Measurements from ENCODE around the gene MRI1.

The MRI1 gene

GRCh38 chr19:13729859-13730258 lies 34.5 kb upstream of the MRI1 start:
- POLR2A ChIA-PET = no interaction called here
- Histone ChIP-seq H3K4me3 (ENCODE audit: low read depth, low read length) (no peak overlapping the region), H3K9me3 (ENCODE audit: control insufficient read depth, insufficient read depth, low read depth, low read length) (no peaks in the 10 kb centered on the region), H3K4me1 (ENCODE audit: control insufficient read depth, insufficient read depth, low read length) (0 out of 2 replicates have a peak, but pooled peaks cover 4% of the 10 kb centered on the region), H3K36me3 (ENCODE audit: control insufficient read depth in 2 of 2, insufficient read depth in 1 of 2, low read length in 2 of 2) (peaks cover 0 to 6% of the 10 kb centered on the region in 2 experiments; a peak in 2 of 3 replicates), H3K27ac (ENCODE audit: extremely low read depth, low read depth, low read length) (no peak overlapping the region)
- TF ChIP-seq, protein P1, sequence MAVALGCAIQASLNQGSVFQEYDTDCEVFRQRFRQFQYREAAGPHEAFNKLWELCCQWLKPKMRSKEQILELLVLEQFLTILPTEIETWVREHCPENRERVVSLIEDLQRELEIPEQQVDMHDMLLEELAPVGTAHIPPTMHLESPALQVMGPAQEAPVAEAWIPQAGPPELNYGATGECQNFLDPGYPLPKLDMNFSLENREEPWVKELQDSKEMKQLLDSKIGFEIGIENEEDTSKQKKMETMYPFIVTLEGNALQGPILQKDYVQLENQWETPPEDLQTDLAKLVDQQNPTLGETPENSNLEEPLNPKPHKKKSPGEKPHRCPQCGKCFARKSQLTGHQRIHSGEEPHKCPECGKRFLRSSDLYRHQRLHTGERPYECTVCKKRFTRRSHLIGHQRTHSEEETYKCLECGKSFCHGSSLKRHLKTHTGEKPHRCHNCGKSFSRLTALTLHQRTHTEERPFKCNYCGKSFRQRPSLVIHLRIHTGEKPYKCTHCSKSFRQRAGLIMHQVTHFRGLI (tag by site-specific recombination; IDR thresholded peaks at IDR 0.05) = 0 out of 2 replicates have a peak, but pooled peaks have one; percentile 19
- TF ChIP-seq ZNF335 (tag by site-specific recombination; conservative IDR thresholded peaks at IDR 0.05) (0 out of 2 replicates have a peak, but pooled peaks have one; percentile 6), ZNF843 (tag by site-specific recombination; IDR thresholded peaks at IDR 0.05) (no peak)
- CTCF ChIA-PET = interaction anchor here (1.2 to 2.0 kb wide), 2 partner anchors 9 to 130 kb away, joined by 3 to 12 read pairs; no protein-coding TSS in a partner anchor

DNA sequence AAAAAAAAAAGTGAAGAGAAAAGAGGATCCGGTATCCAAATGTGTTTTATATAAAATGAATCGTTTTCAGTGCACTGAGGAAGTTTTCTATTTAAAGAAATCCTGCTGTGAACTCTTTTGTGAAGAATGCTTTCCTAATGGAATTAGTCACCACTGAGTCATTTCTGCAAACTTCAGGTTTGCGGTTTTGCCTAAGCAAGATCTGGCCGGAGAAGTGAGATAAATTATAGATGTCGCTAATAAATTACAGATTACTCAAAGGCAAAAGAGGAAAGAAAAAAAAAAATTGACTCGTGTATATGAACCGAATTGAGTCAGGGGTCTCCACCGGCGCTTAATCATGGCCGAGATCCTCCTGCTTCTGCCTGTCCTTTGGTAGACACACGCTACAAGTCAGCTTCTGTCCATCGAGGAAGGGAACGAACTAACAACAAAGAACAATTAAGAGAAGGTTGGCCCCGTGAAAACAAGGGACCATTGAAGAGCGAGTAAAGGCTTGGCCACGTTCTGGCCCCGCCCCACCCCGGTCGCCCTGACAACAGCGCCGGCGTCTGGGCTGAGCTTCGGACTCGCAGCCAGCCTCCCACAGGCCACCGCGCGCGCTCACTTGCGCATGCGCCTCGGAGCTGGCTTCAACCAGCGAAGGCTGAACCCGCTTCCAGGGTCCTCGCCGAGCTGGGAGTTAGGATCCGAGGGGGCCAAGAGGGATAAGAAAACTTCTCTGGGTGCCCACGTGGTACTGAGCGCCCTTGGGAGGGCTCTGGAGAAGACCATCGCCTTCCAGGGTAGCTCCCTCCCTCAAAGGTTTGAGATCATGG lies 33.0 kb upstream of the MRI1 start:
- peaks cover 0 to 11% of the 10 kb centered on the region in 2 experiments; a peak in 2 of 3 replicates for H3K36me3 ChIP-seq (ENCODE audit: control insufficient read depth in 2 of 2, insufficient read depth in 1 of 2, low read length in 2 of 2)
- H3K4me3 ChIP-seq (ENCODE audit: low read depth, low read length) = peak overlapping the region; percentile 73
- ChIA-PET POLR2A (interaction anchor here (0.6 to 2.8 kb wide), 16 partner anchors 10 to 405 kb away, joined by 3 to 31 read pairs (median 4); partner anchors contain the start of genes ASF1B, MRI1 and ZSWIM4), CTCF (interaction anchor here (0.6 to 2.1 kb wide), 2 partner anchors 10 to 105 kb away, joined by 3 to 11 read pairs; no protein-coding TSS in a partner anchor)
- peak overlapping the region; percentile 46 for H3K27ac ChIP-seq (ENCODE audit: extremely low read depth, low read depth, low read length)
- 0 out of 2 replicates have a peak, but pooled peaks cover 4% of the 10 kb centered on the region for H3K4me1 ChIP-seq (ENCODE audit: control insufficient read depth, insufficient read depth, low read length)
- no peaks in the 10 kb centered on the region for H3K9me3 ChIP-seq (ENCODE audit: control insufficient read depth, insufficient read depth, low read depth, low read length)
- TF ChIP-seq ZNF692 (tag by site-specific recombination; IDR thresholded peaks at IDR 0.05) = peak; percentile 70
- TF ChIP-seq TSHZ1 (tag by site-specific recombination; IDR thresholded peaks at IDR 0.05; ENCODE audit: borderline replicate concordance) = peak; percentile 90
- TF ChIP-seq, protein P2, sequence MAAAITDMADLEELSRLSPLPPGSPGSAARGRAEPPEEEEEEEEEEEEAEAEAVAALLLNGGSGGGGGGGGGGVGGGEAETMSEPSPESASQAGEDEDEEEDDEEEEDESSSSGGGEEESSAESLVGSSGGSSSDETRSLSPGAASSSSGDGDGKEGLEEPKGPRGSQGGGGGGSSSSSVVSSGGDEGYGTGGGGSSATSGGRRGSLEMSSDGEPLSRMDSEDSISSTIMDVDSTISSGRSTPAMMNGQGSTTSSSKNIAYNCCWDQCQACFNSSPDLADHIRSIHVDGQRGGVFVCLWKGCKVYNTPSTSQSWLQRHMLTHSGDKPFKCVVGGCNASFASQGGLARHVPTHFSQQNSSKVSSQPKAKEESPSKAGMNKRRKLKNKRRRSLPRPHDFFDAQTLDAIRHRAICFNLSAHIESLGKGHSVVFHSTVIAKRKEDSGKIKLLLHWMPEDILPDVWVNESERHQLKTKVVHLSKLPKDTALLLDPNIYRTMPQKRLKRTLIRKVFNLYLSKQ (tag by site-specific recombination; IDR thresholded peaks at IDR 0.05; ENCODE audit: borderline replicate concordance) = no peak
- TF ChIP-seq, protein P1 (tag by site-specific recombination; IDR thresholded peaks at IDR 0.05) = peak; percentile 78; the same call in 1 of the 2 replicates
- TF ChIP-seq ZNF558 (tag by site-specific recombination; IDR thresholded peaks at IDR 0.05) = peak; percentile 68; the same call in 1 of the 2 replicates
- peak; percentile 88 for TF ChIP-seq ZNF629 (tag by site-specific recombination; IDR thresholded peaks at IDR 0.05)
- no peak for TF ChIP-seq ZNF510 (tag by site-specific recombination; IDR thresholded peaks at IDR 0.05; ENCODE audit: insufficient replicate concordance)
- TF ChIP-seq ZBTB8A (tag by site-specific recombination; IDR thresholded peaks at IDR 0.05) = no peak
- TF ChIP-seq GLIS1 (tag by site-specific recombination; IDR thresholded peaks at IDR 0.05) = peak; percentile 15; the same call in 1 of the 2 replicates
- peak; percentile 78 for TF ChIP-seq ZNF184 (tag by site-specific recombination; IDR thresholded peaks at IDR 0.05)
- peak; percentile 40; the same call in 1 of the 2 replicates for TF ChIP-seq GLI2 (tag by site-specific recombination; IDR thresholded peaks at IDR 0.05; ENCODE audit: borderline replicate concordance, low read depth)
- TF ChIP-seq ZNF660 (tag by site-specific recombination; IDR thresholded peaks at IDR 0.05) = peak; percentile 84; the same call in 1 of the 2 replicates
- TF ChIP-seq ZNF2 (tag by site-specific recombination; IDR thresholded peaks at IDR 0.05) = peak; percentile 83
- peak; percentile 69 for TF ChIP-seq SCRT2 (tag by site-specific recombination; IDR thresholded peaks at IDR 0.05)
- TF ChIP-seq ZSCAN23 (tag by site-specific recombination; IDR thresholded peaks at IDR 0.05) = no peak
- TF ChIP-seq ZNF843 (tag by site-specific recombination; IDR thresholded peaks at IDR 0.05) = peak; percentile 83
- TF ChIP-seq BCL11A (tag by site-specific recombination; IDR thresholded peaks at IDR 0.05; ENCODE audit: low read depth) = peak; percentile 90
- TF ChIP-seq MEIS1 (CRISPR knock-in tag; IDR thresholded peaks at IDR 0.05; ENCODE audit: borderline replicate concordance) = no peak
- peak; percentile 69; the same call in 1 of the 2 replicates for TF ChIP-seq KLF8 (tag by site-specific recombination; IDR thresholded peaks at IDR 0.05)
